Inferior parietal cortex (tissue), 1 donor: ENCODE data around the gene FXYD2.

Experiments
- DNase-seq: peaks from one replicate; pipeline ENCODE4 v3.0.0-alpha.2; 2016; ENCODE audit errors: extremely low spot score

FXYD2 gene

GRCh38 chr11:117835576-117835975, 11.0 kb upstream of the FXYD2 start:
- no peak for DNase-seq

DNA sequence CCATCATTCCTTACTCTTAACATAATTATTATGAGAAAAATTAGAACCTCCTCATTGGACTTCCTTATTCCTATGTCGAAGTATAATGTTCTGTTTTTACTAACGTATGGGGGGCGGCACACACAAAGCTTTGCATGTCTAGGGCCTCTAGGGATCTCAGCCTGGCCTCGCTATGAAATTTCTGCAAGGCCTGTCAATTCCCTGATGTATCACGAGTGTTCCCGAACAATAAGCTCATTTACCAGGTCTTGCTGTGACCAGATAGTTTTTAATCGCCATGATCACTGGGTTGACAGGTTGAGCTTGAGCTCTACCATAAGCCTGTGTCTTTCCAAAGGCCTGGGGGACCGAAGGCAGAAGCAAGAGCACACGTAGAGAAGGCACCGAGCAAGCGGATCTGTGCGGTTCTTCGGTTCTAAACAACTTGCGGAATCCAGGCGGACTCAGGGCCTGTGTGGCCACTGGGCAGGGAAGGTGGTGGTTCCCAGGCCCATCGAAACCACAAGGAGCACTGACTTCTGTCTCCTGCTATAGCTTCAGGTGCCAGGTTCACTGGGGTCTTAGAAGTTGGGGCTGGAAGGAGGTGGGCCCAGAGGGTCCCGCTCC, 10.4 kb upstream of the FXYD2 start:
- DNase-seq, result no peak

DNA sequence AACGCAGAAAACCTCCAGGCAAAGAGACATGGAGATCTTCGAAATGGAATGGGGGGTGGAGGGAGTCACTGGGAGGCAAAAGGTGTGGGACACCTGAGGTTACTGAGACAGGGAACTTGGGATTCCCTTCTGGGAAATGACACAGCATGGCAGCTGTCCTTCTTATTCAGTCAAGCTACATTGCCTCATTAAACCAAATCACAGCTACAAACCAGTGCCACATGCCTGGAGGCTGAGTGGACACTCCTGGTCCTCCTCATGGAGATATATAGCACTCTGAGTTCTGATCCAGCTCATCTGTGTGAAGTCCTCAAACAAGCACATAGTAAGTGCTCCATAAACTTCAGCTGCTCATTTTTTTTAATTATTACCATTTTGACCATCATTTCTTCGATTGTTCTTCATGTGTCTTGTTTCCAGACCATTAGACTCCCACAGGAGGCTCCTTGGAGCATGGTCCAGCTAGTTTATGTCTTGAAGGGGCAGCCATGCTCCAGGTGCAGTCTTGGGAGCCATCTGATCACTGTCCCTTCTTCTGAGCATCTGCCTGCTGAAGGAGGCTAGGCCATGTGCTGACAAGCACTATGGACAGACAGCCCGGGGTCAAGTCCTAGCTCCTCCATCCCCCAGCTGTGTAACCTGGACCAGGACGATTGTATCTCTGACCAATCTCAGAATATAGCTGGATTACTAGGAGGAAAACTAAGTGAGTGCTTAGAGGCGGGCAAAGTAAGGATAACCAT, 9.7 kb upstream of the FXYD2 start:
- DNase-seq, result no peak

- no peak for DNase-seq
Measured at GRCh38 chr11:117833401-117833891, 8.9 kb upstream of the FXYD2 start.

DNA sequence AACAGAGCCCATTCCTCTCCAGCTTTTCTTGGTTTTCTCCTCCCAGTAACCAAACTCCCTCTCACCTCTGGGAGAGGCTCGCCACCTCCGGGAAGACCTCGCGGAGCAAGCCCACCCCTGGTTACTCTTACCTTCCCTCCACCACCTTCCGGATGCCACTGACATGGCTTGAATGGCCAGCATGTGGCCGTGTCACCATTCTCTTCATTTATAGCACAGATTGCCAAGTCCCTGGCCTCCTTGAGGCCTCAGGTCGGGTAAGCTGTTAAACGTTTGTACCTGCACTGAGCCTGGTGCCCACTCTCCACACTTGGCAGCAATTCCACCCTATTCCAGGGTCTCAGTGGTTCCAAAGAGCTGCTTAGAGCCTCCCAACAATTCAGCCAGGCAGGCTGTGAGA, 8.0 kb upstream of the FXYD2 start:
- DNase-seq, result no peak

GRCh38 chr11:117831661-117832415, 7.3 kb upstream of the FXYD2 start:
- no peak for DNase-seq

GRCh38 chr11:117830674-117831351, 6.3 kb upstream of the FXYD2 start:
- DNase-seq, result no peak

DNA sequence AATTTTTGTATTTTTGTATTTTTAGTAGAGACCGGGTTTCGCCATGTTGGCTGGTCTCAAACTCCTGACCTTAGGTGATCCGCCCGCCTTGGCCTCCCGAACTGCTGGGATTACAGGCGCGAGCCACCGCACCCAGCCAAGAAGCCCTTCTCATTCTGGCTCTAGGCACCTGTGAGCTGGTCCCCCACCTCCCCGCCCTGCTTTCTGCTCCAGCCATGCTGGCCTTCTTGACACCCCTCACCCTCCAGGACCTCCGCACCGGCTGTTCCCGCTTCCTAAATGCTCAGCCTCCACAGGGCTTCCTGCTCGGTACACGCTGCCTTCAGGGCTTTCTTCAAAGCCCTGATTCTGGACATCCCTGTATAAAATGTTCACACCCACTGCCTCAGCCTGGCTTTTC, 5.5 kb upstream of the FXYD2 start:
- DNase-seq, result no peak

DNA sequence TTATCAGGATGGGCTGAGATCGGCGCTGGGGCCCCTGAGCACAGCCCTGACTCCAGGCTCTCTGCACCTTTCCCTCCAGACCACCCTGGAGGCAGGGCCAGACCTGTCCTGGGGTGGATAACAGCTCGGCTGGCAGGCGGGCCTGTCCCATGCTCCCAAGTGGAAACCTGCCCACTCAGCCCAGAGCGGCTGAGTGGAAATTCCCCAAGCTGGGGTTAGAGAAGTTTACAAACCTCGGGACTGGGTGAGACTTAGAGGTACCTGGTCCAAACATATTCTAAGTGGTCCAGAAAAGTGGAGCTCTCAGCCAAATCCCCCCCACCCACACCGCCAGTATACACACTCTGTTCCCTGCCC, 4.8 kb upstream of the FXYD2 start:
- no peak for DNase-seq

DNA sequence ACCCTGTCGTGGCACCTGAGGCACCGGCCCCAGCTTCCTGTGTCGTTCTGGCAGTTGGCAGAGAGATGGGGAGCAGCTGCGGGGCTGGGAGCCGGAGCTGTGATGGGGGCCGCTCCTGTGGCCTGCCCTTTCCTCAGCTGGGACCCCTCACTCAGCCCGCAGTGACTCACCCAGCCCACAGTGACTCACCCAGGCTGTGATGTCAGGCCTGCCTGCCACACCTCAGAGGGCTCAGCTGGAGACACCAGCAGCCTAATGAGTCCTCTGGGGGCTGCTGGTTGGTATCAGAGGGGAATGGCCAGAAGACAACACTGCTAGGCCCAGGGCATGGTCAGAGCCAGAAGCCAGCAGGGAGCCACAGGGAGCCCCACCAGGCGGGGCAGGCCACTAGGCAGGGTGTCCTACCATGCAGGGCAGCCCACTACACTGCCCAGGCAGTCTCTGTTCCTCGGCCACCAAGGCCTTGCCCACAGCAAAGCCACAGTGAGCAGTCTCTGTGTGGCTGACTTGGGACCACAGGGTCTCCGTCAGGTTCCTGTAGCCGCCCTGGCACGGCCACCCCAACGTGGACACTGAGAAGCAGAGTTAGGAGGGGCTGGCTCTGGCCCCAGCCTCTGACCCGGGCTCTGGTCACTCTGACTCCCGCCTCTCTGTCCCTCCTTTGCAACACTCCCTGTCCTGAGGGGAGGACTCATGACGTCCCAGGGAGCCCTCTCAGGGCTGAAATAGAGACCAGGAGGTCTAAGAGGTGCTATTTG, 4.2 kb upstream of the FXYD2 start:
- DNase-seq, result no peak

GRCh38 chr11:117827521-117828511, 3.3 kb upstream of the FXYD2 start:
- DNase-seq, result no peak

- no peak for DNase-seq
Measured at GRCh38 chr11:117826832-117827231, 2.3 kb upstream of the FXYD2 start.

DNA sequence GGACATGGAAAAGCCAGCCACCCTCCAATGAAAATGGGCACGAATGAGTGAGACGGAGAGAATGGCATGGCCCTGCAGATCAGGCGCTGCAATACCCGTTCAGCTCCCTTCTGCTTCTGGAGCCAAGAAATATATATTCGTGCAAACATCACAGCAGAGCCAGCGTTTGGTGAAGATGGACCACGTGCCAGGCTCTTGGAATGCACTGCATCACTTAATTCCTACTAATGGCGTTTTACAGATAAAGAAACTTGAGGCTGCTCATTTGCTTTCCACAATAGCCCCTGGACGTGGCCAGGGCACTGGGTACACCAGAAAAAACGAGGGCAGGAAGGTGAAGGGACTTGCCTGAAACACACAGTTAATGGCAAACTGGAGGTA, 1.6 kb upstream of the FXYD2 start:
- no peak for DNase-seq

DNA sequence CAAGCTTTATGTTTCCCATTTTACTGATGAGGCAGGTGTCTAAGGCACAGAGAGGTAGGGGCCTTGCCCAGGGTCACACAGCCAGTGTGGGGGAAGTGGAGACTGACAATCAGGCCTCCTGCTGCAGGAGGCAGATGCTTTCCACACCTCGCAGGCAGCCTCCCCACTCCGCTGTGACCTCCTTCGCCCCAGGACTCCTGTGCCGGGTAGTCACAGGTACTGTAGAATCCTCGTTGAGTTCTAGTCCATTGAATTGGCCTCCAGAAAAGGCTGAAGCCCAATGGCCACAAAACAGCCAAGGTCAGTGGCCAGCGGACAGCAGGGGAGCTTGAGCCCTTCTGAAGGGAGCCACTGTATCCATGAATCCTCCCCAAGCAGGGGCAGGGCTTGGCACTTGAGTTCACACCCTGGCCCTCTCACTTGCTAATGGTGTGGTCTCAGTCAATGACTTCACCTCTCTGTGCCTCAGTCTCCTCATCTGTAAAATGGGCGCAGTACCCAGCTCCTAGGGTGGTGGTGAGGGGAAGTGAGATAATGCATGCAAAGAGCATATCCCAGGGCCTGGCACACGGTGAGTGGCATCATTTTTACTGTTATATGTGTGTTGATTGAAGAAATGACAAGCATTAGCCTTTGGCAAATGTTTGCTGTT, 1.1 kb upstream of the FXYD2 start:
- DNase-seq, result no peak

DNA sequence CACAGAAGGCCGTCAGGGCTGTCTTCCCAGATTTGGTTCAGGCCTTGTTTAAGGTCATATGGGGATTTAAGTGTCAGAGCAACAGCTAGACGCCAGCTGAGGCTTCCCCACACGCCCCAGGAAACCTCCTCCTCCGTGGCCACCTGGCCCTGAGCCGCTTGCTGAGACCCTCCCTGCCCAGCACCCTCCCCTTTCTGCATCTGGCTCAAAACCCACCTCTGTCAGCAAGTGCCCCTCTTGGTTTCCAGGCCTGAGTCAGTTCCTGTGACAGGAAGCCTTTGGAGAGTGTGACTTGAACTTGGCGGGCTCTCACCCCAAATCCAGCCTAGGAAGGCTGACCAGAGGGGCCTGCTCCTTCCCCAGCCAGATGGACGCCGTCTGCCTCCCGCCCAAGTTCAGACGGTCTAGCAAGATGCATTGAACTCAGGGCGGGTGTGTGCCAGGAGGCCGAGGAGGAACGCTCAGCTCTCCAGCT, 561 bp downstream of the FXYD2 start:
- no peak for DNase-seq

DNA sequence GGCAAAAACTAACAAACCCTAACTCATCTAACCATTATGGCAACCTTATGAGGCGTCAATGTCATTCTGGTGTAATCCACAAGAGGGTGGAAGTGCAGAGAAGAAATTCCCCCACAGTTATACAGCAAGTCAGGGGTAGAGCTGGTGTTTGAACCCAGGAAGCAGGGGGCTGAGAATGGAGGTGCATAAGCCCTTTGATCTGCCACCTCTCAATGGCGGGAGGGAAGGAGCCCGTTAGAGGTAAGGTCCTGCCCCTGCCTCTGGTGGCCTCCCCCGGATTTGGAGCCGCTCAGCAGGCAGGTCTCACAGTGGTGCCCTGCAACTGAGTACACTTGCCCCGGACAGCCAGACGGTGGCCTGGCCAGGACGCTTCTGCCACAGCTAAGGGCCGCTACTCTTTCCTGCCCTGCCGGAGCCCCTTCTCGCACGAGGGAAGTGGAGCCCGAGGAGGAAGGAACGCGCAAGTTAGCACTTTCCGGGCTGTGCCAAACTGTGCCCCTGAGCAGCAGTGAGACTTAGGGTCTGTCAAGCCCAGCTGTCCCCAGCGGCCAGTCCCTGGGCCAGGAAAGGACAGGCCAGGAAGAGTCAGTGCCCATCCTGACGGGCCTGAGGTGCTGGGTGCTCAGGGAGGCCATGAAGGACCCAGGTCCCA, 1.1 kb downstream of the FXYD2 start:
- no peak for DNase-seq

DNA sequence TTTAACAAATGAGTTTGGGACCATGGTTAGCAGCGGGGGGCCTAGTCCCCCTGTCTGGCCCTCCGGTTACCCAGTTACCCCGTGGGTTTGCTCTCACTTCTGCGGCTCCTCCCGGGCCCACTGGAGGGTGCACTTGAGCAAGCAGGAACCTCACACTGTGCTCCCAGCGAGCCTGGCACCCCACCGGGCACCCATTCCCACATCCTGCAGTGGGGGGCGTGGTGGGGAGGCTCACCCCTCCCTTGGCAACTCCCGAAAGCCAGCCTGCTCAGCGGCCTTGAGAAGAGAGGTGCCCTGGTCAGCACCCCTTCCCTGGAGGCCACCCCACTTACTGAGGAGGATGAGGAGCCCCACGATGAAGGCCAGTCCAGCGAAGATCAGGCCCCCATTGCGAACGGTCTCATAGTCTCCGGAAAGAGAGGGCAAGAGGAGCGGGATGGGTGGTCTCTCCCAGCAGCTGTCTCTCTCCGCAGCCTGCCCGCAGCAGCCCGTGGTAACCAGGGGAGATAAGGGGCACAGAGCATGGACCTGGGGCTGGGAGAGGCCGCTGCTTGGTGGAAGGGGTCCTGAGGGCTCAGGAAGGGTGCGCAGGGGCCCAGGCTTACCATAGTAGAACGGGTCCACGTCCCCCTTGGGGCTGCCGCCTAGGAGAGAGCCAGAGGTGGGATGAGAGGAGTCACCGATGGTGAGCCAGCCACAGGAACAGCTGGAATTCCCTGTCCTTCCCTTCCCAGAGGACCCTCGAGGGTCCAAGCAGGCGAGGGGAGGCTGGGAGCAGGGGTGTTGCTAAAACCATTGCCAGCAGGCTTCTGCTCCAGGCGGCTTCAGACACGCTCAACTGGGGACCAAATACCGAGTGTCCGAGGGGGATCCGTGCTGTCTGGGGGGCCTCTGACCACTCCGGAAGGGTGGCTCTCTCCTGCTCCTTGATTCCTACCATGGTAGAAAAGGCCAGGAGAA, 2.2 kb downstream of the FXYD2 start:
- DNase-seq, result no peak

DNA sequence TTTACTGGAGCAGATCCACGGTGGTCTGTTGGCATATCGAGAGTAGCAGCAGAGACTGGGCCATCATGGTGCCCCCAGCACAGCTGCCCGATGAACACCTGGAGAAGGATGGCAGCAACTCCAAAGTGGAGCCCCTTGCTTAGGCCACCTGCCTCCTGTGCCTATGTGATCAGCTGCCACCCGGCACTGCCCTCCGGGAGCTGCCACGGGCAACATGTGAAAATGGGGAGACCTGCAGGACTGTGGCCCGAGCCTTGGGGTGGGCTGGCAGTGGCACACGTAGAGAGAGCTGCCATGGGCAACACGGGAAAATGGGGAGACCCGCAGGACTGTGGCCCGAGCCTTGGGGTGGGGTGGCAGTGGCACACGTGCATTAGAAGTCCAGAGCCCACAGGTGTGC, 3.1 kb downstream of the FXYD2 start:
- DNase-seq, result no peak
